Effector memory CD8-positive, alpha-beta T cell (primary cell): Measurements from ENCODE around the gene GRID1.

Experiments used
- ATAC-seq: fragments of 150-1000 bp; cut with Tn5 transposase; replicated peaks from 2 replicates; pipeline ENCODE4 v1.10.0; 2021; ENCODE audit warnings: mild to moderate bottlenecking, moderate library complexity
- DNase-seq, 3 experiments: peaks; one replicate each; pipeline ENCODE4 v3.0.0; 2021
- H3K27ac Mint-ChIP-seq, 2 donors: one replicate each; pipeline ENCODE4 v1.8.0; 2022; ENCODE audit warnings: mild to moderate bottlenecking in 2 of 2, mixed read lengths in 2 of 2, moderate library complexity in 2 of 2
- H3K27me3 Mint-ChIP-seq, 2 donors: one replicate each; pipeline ENCODE4 v1.8.0; 2022; ENCODE audit warnings: mixed read lengths in 2 of 2
- H3K36me3 Mint-ChIP-seq: one replicate; pipeline ENCODE4 v1.8.0; 2022; ENCODE audit warnings: mild to moderate bottlenecking, moderate library complexity, mixed read lengths; ENCODE audit not compliant: insufficient read depth
- H3K4me1 Mint-ChIP-seq, 2 donors: one replicate each; pipeline ENCODE4 v1.8.0; 2022; ENCODE audit warnings: low read depth in 2 of 2, mixed read lengths in 2 of 2
- H3K4me3 Mint-ChIP-seq, 2 donors: one replicate each; pipeline ENCODE4 v1.8.0; 2022; ENCODE audit warnings: mild to moderate bottlenecking in 2 of 2, mixed read lengths in 2 of 2, moderate library complexity in 2 of 2
- H3K9me3 Mint-ChIP-seq, 2 donors: one replicate each; pipeline ENCODE4 v1.8.0; 2022; ENCODE audit warnings: mixed read lengths in 2 of 2

The GRID1 gene

DNA sequence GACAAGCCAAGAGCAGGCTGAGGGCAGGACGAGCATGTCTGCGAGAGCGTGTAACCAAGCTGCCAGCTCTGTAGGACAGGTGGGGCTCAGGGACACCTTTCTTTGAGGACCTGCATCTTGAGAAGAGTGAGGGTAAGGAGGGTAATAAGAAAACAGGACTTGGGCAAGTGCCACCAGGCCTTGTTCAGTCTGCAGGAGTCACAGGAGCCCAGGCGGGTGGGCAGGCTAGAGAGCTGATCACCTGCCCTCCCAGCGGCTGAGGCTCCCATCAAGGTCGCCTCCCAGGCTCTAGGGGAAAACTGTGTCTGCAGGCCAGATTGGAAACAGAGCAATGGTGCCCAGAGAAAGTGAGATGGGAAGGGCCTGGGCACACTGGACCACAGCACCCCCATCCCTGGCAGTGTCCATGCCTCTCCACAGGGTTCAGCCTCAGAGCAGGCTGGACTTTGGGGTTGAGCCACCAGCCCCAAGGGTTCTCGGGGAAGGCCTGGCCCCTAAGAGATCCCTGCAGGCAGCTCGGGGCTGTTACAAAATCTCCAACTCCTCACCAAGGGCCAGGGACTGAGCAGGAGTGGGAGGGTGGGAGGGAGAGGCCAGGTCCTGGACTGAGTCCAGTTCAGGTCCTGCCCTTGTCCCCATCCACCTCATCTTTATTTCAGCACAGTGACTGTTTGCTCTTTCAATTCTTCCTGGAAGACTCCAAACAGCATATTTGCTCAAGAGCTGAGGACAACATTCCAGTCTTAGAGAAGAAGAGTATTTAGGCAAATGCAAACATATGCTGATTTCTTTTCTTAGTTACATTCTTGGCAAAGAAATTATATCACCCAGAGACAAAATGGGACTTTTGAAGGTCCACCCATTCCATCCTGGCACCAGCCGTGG, 161.9 kb downstream of the GRID1 start:
- H3K36me3 Mint-ChIP-seq = no peaks in the 10 kb centered on the region
- no peak for ATAC-seq
- no peak overlapping the region for H3K27ac Mint-ChIP-seq
- H3K4me3 Mint-ChIP-seq = no peak overlapping the region
- DNase-seq = no peak
- peaks cover 13 to 15% of the 10 kb centered on the region in 2 donors for H3K27me3 Mint-ChIP-seq
- no peaks in the 10 kb centered on the region for H3K9me3 Mint-ChIP-seq
- no peaks in the 10 kb centered on the region for H3K4me1 Mint-ChIP-seq

GRCh38 chr10:86203162-86203905, 163.3 kb downstream of the GRID1 start:
- Mint-ChIP-seq H3K9me3 (no peaks in the 10 kb centered on the region), H3K27ac (no peak overlapping the region), H3K4me1 (no peaks in the 10 kb centered on the region), H3K4me3 (no peak overlapping the region), H3K27me3 (peaks cover 15% of the 10 kb centered on the region in 2 donors), H3K36me3 (no peaks in the 10 kb centered on the region)
- no peak for DNase-seq
- no peak for ATAC-seq

DNA sequence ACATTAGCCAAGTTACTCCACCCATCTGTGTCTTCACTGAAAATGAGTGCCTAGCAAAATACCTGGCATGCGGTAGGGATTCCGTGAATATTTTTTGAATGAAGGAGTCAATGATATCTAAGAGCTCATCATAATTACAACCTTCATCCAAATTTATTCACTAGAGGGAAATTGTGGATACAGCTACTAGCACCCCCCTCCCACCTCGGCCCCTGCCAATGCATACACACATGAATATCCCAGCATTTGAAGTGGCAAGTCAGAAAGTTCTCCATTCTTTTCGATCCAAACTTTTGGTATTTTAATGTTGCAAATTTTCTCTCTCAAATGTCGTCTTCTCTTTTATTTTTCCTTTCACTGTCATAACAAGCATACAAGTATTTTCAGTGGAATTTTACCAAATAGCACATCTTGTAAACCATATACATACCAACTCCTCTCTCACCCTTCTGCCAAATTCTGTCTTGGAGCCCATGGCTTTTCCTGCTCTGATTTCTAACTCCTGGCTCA, 164.3 kb downstream of the GRID1 start:
- Mint-ChIP-seq H3K27me3 (peaks cover 15 to 19% of the 10 kb centered on the region in 2 donors), H3K4me1 (no peaks in the 10 kb centered on the region), H3K9me3 (no peaks in the 10 kb centered on the region), H3K27ac (no peak overlapping the region), H3K36me3 (no peaks in the 10 kb centered on the region), H3K4me3 (no peak overlapping the region)
- no peak for ATAC-seq
- no peak for DNase-seq

DNA sequence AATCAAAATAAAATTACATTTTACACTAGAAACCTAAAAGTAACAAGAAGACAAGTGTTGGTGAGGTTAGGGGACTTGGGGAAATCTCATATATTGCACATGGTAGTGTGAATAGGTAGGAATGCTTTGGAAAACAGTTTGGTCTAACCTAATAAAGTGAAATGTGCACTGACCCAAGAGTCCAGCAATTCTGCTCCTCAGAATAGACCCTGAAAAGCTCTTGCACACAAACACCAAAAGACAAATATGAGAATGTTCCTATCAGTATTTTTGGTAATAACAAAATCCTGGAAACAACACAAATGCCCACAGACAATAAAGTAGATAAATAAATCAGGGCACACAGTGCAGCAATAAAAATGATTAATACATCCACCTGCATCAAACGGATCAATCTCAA, 165.7 kb downstream of the GRID1 start:
- no peaks in the 10 kb centered on the region for H3K9me3 Mint-ChIP-seq
- no peak overlapping the region for H3K4me3 Mint-ChIP-seq
- no peak overlapping the region for H3K27ac Mint-ChIP-seq
- H3K36me3 Mint-ChIP-seq = no peaks in the 10 kb centered on the region
- H3K27me3 Mint-ChIP-seq = peaks cover 25 to 33% of the 10 kb centered on the region in 2 donors
- DNase-seq (no peak), ATAC-seq (no peak)
- H3K4me1 Mint-ChIP-seq = no peaks in the 10 kb centered on the region

DNA sequence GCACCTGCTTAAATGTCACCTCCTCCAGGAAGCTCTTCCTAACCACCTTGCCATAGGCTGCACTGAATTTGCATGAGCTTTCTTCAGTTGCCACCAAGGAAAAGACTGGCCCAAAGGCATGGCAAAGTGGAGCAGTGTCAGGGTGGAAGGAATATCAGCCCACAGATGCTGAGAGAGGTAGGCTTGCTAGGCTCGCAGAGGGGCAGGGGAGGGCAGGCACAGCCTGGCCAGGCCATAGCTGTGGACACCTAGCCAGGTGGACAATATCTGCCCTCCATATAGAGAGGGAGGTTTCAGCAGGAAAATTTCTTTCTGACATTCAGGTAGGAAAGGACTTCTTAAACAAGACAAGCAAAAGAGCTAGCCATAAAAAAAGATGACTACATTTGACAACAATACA, 166.3 kb downstream of the GRID1 start:
- DNase-seq (no peak), ATAC-seq (no peak)
- H3K4me1 Mint-ChIP-seq = no peaks in the 10 kb centered on the region
- peaks cover 30 to 39% of the 10 kb centered on the region in 2 donors for H3K27me3 Mint-ChIP-seq
- H3K9me3 Mint-ChIP-seq = no peaks in the 10 kb centered on the region
- no peak overlapping the region for H3K4me3 Mint-ChIP-seq
- H3K27ac Mint-ChIP-seq = no peak overlapping the region
- H3K36me3 Mint-ChIP-seq = no peaks in the 10 kb centered on the region

DNA sequence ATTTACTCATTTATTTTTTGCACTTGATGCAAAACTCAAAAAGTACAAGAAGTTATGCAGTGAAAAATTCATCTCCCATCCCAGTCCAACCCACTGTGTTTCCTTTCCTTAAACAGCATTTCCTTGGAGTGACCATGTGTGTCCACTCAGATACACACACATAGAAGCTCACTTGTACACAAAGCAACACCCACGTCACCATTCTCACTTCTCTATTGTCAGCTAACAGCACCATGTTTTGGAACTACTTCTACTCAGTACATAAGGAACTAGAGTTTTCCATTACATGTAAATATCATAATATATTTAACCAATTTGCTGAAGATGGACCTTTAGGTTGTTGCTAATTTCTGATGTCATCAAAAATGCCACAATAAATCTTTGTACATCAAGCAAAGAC, 167.6 kb downstream of the GRID1 start:
- H3K4me3 Mint-ChIP-seq = no peak overlapping the region
- no peak for DNase-seq
- H3K9me3 Mint-ChIP-seq = no peaks in the 10 kb centered on the region
- ATAC-seq = no peak
- H3K4me1 Mint-ChIP-seq = no peaks in the 10 kb centered on the region
- no peak overlapping the region for H3K27ac Mint-ChIP-seq
- no peaks in the 10 kb centered on the region for H3K36me3 Mint-ChIP-seq
- H3K27me3 Mint-ChIP-seq = peaks cover 32 to 51% of the 10 kb centered on the region in 2 donors

GRCh38 chr10:86198271-86198670, 168.3 kb downstream of the GRID1 start:
- Mint-ChIP-seq H3K4me3 (no peak overlapping the region), H3K9me3 (no peaks in the 10 kb centered on the region), H3K27ac (no peak overlapping the region), H3K4me1 (no peaks in the 10 kb centered on the region), H3K27me3 (peaks cover 36 to 59% of the 10 kb centered on the region in 2 donors), H3K36me3 (no peaks in the 10 kb centered on the region)
- no peak for DNase-seq
- ATAC-seq = no peak

DNA sequence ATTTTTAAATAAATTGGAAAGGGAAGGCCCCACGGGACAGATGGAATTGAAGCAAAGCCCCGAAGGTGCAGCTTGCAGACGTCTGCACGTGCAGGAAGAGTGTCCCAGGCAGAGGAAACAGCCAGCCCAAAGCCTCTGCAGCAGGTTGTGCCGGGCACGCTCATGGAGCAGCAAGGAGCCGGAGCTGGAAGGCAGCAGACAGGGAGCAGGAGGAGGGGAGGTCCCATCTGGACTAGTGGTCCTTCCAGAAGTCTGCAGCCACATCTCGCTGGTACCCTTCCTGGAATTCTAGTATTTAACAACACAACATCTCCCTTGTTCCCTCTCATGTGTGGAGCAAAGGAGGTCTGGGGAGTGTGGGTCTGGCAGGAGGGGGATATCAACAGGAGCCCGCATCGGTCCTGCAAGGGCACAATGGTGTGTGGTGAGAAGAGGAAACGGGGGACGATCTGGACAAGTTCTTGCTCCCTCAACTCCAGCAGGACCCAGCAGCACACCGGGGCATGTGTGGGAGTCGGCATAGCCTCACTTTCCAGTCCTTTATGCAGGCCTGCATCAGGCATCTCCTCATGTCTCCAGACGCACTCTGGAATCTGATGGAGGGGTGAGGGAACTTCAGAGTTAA, 169.3 kb downstream of the GRID1 start:
- DNase-seq (no peak), ATAC-seq (no peak)
- H3K4me3 Mint-ChIP-seq = no peak overlapping the region
- H3K27ac Mint-ChIP-seq = no peak overlapping the region
- no peaks in the 10 kb centered on the region for H3K4me1 Mint-ChIP-seq
- H3K36me3 Mint-ChIP-seq = no peaks in the 10 kb centered on the region
- H3K27me3 Mint-ChIP-seq = peaks cover 34 to 66% of the 10 kb centered on the region in 2 donors
- H3K9me3 Mint-ChIP-seq = no peaks in the 10 kb centered on the region

DNA sequence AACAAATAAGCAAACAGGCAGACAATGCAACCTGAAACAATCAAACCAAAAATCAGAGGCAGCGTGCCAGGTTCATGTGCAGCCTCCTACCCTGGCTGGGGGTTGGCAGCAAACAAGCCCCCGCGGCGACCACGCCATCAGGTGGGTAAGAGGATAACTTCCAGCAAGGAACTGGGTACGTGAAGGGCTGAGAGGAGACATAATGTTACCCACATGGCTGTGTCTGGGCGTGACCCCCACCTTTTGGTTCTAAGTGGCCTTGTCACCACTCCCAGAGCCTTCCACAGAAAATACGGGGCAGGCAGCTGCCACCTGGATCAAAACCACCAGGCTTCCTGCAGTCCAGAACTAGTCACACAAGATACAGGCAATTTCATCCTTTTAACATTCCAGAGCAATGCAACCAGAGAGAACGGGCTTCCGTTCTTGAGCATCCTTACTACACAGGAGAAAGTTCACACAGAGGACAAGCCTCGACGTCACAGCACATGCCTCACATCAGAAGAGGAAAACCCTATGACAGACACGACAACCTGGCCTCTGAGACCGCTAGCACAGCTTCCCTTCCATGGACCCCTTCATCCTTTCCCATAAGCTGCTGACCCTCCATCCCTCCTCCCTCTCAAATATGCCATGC, 171.0 kb downstream of the GRID1 start:
- DNase-seq (no peak), ATAC-seq (no peak)
- Mint-ChIP-seq H3K4me3 (no peak overlapping the region), H3K27ac (no peak overlapping the region), H3K4me1 (no peaks in the 10 kb centered on the region), H3K36me3 (peaks cover 3% of the 10 kb centered on the region), H3K9me3 (no peaks in the 10 kb centered on the region), H3K27me3 (peaks cover 46 to 76% of the 10 kb centered on the region in 2 donors)

DNA sequence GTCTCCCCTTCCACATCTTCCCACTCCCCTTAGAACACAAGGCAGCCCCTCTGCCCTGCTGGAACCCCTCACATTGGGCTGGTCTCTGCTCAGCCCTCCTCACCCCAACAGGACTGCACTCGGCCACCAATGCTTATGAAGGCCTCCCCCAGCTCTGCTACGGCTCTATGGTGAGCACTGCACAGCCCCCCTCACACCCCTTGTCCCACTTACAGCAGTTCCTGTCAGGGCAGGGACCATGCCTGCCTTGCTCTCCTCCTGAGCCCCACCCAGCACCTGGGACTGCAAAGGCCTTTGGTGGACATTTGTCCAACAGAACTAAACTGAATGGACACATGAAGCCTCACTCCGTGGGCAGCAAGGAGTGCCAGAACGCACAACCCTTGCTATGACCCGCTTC, 171.9 kb downstream of the GRID1 start:
- no peak for DNase-seq
- ATAC-seq = no peak
- Mint-ChIP-seq H3K4me3 (no peak overlapping the region), H3K27me3 (peaks cover 44 to 79% of the 10 kb centered on the region in 2 donors), H3K4me1 (no peaks in the 10 kb centered on the region), H3K27ac (no peak overlapping the region), H3K9me3 (no peaks in the 10 kb centered on the region), H3K36me3 (peaks cover 3% of the 10 kb centered on the region)

DNA sequence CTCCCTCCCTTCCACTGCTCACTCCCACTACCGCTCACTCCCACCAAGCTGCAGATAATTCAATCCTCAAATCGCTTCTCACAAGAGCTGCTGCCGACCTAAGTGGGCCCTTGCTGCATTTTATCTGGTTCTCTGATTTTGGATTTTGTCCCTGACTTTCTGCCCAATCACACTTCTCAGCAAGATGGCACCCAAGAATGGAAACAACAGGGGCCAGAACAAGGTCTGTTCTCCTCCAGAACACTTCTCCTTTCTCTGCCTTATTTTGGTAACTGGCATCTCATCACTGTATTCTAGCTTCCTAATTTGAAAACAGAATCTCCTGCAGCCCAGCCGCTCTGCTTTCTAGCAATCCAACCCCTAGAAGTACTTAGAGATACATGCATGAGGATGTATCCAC, 172.8 kb downstream of the GRID1 start:
- no peaks in the 10 kb centered on the region for H3K4me1 Mint-ChIP-seq
- peaks cover 3% of the 10 kb centered on the region for H3K36me3 Mint-ChIP-seq
- no peaks in the 10 kb centered on the region for H3K9me3 Mint-ChIP-seq
- no peak overlapping the region for H3K4me3 Mint-ChIP-seq
- H3K27ac Mint-ChIP-seq = no peak overlapping the region
- peaks cover 51 to 85% of the 10 kb centered on the region in 2 donors for H3K27me3 Mint-ChIP-seq
- ATAC-seq = no peak
- DNase-seq = no peak

GRCh38 chr10:86192691-86193090, 173.9 kb downstream of the GRID1 start:
- no peak for ATAC-seq
- H3K27me3 Mint-ChIP-seq = peaks cover 51 to 97% of the 10 kb centered on the region in 2 donors
- peaks cover 3% of the 10 kb centered on the region for H3K36me3 Mint-ChIP-seq
- H3K9me3 Mint-ChIP-seq = no peaks in the 10 kb centered on the region
- no peak overlapping the region for H3K4me3 Mint-ChIP-seq
- H3K4me1 Mint-ChIP-seq = no peaks in the 10 kb centered on the region
- H3K27ac Mint-ChIP-seq = no peak overlapping the region
- DNase-seq = no peak

DNA sequence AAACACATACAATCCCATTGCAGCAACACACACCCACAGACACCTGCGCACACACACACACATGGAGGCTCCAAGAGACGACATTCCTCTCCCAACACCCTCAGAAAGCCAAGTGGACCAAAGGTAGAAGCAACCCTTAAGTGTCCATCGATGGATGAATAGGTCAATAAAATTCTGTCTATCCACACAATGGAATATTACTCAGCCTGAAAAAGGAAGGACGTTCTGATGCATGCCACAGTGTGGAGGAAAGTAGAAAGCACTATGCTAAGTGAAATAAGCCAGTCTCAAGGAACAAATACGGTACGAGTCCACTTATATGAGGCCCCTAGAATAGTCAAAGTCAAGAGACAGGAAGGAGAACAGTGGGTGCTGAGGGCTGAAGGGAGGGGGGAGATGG, 174.4 kb downstream of the GRID1 start:
- DNase-seq = no peak
- peaks cover 3% of the 10 kb centered on the region for H3K36me3 Mint-ChIP-seq
- no peaks in the 10 kb centered on the region for H3K9me3 Mint-ChIP-seq
- no peak for ATAC-seq
- no peak overlapping the region for H3K27ac Mint-ChIP-seq
- H3K27me3 Mint-ChIP-seq = peaks cover 51 to 95% of the 10 kb centered on the region in 2 donors
- no peaks in the 10 kb centered on the region for H3K4me1 Mint-ChIP-seq
- H3K4me3 Mint-ChIP-seq = no peak overlapping the region
